Left hindlimb (tissue), 1 donor: Measurements from ENCODE around the gene BCR.

ENCODE experiments used
- DNase-seq: peaks from one replicate; pipeline ENCODE4 v3.0.0-alpha.2; 2018

Gene BCR

DNA sequence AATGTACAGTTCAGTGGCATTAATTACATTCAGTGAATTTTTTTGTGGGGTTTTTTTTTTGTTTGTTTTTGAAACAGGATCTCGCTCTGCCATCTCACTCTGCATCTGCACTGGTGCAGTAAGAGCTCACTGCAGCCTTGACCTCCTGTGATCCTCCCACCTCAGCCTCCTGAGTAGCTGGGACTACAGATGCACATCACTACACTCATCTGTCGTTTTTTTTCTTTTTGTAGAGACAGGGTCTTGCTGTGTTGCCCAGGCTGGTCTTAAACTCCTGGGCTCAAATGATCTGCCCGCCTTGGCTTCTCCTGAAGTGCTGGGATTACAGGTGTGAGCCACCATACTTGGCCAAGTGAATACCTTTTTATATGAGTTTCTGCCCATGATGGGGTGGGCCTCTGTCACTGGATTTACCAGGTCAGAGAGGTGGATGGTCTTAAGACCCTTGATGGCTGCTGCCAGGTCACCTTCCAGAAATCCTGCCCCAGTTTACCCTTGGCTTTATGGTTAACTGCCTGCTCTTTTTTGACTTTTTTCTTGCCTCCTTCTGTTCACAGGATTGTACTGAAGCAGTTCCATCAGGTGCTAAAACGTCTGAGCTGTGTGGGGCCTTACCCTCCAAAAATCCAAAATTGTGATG is 22.6 kb downstream of the BCR start:
- DNase-seq = no peak

GRCh38 chr22:23203452-23204124 is 23.3 kb downstream of the BCR start:
- no peak for DNase-seq

DNA sequence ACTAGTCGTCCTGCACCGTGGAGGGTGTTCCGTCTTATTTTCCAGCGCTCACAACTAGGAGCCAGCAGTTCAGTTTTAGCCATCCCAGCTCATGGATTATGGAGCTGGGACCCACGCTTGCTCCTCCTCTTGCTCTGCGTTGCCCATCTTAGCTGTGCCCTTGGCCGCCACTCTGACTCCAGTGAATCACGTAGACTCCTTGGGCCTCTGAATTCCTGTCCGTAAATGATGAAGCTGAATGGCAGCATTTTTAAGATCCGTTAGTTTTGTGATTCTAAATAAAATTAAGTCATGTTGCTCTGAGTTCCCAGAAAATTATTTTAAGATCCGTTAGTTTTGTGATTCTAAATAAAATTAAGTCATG is 23.8 kb downstream of the BCR start:
- no peak for DNase-seq

- DNase-seq = peak; percentile 77
Observed at GRCh38 chr22:23204541-23205157, 24.3 kb downstream of the BCR start.

- DNase-seq = no peak
Observed at GRCh38 chr22:23205339-23206049, 25.2 kb downstream of the BCR start.

DNA sequence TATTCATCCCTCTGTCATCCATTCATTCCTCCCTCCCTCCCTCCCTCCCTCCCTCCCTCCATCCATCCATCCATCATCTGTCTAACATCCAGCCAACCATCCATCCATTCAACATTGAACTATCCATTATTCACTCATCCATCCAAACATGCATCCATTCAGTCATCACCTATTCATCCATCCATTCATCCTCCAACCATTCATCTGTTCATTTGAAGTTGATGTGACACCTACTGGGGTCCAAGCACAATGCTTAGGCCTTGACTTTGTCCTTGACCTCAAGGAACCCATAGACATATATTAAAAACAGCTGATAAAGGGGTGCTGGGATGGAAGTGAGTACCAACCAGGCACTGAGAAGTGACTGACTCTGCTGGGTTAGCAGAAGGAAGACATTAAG is 26.6 kb downstream of the BCR start:
- DNase-seq = no peak

DNA sequence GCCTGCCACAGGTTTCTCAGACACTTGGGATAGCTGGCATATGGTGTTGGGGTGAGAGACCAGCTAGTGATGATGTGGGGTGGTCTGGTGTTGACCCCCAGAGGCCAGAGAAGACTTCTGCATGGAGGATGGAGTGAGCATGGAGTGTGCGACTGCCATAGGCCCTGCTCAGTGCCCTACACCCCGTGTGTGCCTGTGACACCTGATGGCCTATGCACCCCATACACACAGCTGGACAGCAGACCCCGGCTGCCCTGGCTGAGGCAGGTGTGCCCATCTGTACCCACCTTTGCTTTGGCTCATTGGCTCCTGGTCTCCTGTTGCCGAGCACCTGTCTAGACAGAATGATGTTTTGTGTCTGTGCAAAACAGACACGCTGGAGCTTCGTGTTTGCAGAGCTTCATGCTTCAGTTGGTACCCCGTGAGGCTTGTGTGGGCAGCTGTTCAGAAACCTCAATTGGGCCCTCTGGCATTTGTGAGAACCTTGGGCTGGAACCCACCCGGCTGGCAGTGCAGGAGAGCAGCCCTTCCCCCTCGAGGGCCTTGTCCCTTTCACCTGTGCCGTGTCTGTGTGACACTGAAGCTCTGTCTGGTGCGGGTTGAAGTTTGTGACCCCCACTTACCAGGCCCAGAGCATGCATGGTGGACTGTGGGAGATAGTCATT is 27.6 kb downstream of the BCR start:
- no peak for DNase-seq

GRCh38 chr22:23210428-23211170 is 30.3 kb downstream of the BCR start:
- no peak for DNase-seq

- no peak for DNase-seq
Observed at GRCh38 chr22:23211622-23212021, 31.3 kb downstream of the BCR start.

- DNase-seq = no peak
Observed at GRCh38 chr22:23212061-23213021, 32.0 kb downstream of the BCR start.

DNA sequence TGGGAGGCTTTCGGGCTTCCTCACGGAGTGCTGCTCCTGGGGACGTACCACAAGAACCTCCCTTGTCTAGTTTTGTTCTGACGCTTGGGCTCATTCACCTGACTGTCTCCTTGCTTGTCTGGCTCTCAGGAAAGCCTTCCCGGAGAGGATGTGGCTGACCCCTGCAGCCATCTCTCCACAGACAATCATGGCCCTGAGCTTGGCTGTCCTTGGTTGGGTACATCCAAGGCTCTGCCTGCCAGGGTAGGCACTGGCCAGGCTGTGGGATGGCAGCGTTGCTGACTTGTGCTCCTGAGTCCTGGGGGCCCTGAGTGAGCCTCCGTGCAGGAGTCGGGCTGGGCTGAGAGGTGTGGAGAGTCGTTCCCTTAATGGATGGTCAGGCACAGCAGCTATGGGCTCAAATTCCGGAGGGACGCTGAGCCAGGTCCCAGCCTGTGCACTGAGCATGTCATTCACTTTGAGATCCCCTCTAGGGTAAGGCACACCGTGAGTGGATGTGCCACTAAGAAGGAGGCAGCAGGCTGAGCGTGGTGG is 32.8 kb downstream of the BCR start:
- DNase-seq = no peak

DNA sequence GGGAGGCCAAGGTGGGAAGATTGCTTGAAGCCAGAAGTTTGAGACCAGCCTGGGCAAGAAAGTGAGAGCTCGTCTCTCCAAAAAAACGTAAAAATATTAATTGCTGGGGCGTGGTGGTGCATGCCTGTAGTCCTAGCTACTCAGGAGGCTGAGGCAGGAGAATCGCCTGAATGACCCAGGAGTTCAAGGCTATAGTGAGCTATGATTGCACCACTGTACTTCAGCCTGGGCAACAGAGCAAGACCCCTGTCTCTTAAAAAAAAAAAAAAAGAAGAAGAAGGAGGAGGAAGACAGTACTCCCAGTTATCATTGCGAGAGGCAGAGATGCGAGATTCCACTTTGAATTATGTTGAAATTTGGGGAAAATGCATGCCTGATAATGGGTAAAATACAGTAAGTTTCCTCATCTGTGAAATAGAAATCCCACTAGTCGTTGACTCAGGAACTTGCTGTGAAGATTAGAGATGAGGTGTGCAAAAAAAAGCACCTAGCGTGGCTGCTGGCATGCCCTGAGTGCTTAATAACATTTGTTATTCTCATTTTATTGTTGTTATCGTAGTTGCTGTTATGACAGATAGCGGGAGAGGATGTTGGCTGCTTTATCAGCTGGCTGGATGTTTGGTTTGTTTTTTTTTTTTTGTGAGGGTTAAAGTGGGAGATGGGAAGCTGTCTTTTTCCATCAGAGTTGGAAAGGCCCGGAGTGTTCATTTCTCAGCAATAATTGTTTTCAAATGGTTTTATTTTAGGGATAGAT is 33.4 kb downstream of the BCR start:
- DNase-seq = no peak

DNA sequence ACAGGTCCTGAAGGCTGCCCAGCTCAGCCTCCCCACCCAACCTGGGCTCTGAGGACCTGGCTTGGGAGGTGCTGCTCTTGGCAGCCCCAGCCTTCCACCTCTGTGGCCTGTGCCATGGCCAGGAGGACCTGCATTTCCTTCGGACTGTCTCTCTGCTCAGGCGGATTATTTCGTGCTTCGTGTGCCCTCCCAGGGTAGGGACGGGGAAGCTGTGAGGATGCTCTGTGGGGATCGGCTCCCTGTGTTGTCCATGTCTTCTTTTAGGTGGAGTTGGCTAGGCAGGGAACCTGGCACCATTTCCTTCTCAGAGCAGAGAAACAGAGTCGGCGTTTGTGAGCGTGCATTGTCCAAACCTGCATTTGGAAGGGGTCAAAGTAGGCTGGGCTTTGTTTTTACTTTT is 34.1 kb downstream of the BCR start:
- no peak for DNase-seq

GRCh38 chr22:23215294-23216241 is 35.3 kb downstream of the BCR start:
- no peak for DNase-seq

- no peak for DNase-seq
Observed at GRCh38 chr22:23216461-23217170, 36.3 kb downstream of the BCR start.

DNA sequence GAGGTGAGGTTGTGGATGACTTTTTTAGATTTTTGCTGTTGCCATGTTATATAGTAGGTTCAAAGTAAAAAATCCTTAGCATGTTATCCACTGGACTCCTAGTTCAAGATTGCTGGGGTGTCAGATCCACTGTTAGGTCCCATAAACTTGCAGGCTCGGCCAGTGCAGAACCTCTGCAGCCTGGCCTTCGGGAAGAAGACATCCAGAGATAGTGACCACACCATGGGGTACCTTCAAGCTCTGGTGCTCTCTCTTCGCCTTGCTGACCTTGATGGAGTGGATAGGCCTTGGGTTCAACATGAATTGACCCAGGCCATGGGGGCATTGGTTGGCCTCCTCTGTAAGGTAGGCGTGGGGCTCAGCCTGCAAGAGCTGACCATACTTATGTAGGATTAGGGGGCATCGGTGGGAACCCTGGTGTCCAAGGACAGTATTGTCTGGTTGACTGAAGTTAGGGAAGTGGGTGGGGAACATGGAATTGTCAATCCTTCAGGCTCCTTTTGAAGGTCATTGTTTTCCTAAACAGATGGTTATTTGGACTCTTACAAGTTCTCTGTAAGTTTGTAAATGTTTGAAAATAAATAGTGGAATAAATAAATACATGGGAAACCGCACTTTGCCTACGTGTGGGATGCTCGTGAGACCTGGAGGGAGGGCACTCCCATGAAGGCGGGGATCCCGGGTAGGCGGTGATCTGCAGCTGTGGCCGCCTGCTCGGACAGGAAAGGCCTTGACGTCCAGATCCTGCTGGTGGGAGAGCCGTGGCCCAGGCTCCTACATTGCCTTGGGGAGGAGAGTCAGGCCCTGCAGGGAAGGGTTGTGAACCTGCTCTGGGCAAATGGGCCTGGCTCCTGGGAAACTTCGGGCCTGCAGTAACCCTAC is 37.1 kb downstream of the BCR start:
- no peak for DNase-seq
